ENCODE measurements around the gene BFSP1. TPM values are rescaled to one million over a fixed set of nuclear protein-coding genes. Genes with fewer than 3 reads are reported as not detected.

Gene BFSP1
- total RNA-seq, 2 donors from 2014 or later: 9.4 to 12.0 TPM

DNA sequence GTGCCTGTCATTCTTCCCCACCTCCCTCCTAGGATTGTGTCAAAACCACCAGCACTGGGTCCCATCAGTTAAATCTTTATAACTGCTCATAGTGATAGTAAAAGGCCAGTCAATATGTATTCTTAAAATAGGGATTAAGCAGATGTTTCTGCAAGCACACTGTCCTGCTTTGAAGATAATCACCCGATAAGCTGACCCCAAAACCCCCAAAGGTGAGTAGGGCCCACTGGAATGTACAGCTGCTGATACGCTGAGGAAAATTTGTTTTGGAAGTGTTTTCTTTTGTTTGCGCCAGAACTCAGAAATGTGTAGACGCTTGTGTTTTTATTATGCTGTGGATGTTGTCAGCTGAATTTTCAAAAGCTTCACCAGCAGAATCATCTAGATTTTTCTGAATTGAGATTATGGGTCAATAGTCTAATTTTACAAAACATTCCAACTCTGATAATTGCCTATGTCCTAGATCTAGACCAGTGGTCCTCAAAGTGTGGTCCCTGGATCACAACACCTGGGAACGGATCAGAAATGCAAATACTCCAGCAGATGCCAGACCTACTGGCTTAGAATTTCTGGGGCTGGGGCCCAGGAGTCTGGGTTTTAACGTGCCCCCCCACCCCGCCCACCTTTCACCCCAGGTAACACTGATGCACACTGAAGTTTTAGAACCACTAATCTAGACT is 11.4 kb downstream of the BFSP1 start:
- WGBS, 2 experiments (ENCODE audit: insufficient coverage in 1 of 2, insufficient read length in 1 of 2): 90 to 94% methylated on average over 2 to 7 of the region's 7 CpGs
- H3K9me3 ChIP-seq (ENCODE audit: control insufficient read depth, low read length): no peaks in the 10 kb centered on the region
- H3K36me3 ChIP-seq (ENCODE audit: control insufficient read depth, insufficient read depth, low read length): no peaks in the 10 kb centered on the region
- H3K9ac ChIP-seq (ENCODE audit: extremely low read depth, low read length, poor library complexity, severe bottlenecking): no peak overlapping the region
- peaks cover 5% of the 10 kb centered on the region for H3K36me3 Mint-ChIP-seq (ENCODE audit: low read depth)
- TF ChIP-seq, protein P1, sequence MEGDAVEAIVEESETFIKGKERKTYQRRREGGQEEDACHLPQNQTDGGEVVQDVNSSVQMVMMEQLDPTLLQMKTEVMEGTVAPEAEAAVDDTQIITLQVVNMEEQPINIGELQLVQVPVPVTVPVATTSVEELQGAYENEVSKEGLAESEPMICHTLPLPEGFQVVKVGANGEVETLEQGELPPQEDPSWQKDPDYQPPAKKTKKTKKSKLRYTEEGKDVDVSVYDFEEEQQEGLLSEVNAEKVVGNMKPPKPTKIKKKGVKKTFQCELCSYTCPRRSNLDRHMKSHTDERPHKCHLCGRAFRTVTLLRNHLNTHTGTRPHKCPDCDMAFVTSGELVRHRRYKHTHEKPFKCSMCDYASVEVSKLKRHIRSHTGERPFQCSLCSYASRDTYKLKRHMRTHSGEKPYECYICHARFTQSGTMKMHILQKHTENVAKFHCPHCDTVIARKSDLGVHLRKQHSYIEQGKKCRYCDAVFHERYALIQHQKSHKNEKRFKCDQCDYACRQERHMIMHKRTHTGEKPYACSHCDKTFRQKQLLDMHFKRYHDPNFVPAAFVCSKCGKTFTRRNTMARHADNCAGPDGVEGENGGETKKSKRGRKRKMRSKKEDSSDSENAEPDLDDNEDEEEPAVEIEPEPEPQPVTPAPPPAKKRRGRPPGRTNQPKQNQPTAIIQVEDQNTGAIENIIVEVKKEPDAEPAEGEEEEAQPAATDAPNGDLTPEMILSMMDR (conservative IDR thresholded peaks at IDR 0.05): no peak
- no peak overlapping the region for H3K27ac ChIP-seq (ENCODE audit: low read depth, low read length)
- no peaks in the 10 kb centered on the region for H3K27me3 Mint-ChIP-seq (ENCODE audit: insufficient read depth)
- H3K4me3 Mint-ChIP-seq: no peak overlapping the region
- peaks cover 3% of the 10 kb centered on the region for H3K4me1 Mint-ChIP-seq
- H3K27me3 ChIP-seq (ENCODE audit: control insufficient read depth, insufficient read depth, low read length, poor library complexity, severe bottlenecking): no peaks in the 10 kb centered on the region
- DNase-seq: no peak
- no peak overlapping the region for H3K27ac Mint-ChIP-seq
- no peak overlapping the region for H3K4me3 ChIP-seq (ENCODE audit: low read length)
- H3K9me3 Mint-ChIP-seq: no peaks in the 10 kb centered on the region
- H3K4me1 ChIP-seq (ENCODE audit: control insufficient read depth, insufficient read depth, low read length): no peaks in the 10 kb centered on the region

GRCh38 chr20:17518339-17519052 is 12.7 kb downstream of the BFSP1 start:
- TF ChIP-seq, protein P1 (conservative IDR thresholded peaks at IDR 0.05): no peak

DNA sequence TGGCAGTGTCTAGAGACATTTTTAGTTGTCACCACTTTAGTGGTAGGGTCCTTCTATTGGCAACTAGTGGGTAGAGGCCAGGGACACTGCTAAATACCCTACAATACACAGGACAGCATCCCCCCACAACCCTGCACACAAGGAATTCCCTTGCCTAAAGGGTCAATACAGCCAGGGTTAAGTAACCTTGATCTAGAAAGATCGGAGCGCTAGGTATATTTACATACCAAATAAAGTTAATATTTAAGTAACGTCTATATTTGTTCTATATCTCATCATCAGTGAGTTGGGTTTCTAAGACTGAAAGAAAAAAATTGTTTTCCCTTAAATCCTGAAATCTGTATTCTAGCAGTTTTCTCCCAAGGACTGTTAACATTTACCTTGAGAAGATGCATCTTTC is 16.1 kb downstream of the BFSP1 start:
- Mint-ChIP-seq H3K36me3 (ENCODE audit: low read depth) (peaks cover 8% of the 10 kb centered on the region), H3K4me3 (no peak overlapping the region), H3K27ac (no peak overlapping the region), H3K9me3 (no peaks in the 10 kb centered on the region), H3K4me1 (no peaks in the 10 kb centered on the region), H3K27me3 (ENCODE audit: insufficient read depth) (no peaks in the 10 kb centered on the region)
- Histone ChIP-seq H3K9ac (ENCODE audit: extremely low read depth, low read length, poor library complexity, severe bottlenecking) (no peak overlapping the region), H3K36me3 (ENCODE audit: control insufficient read depth, insufficient read depth, low read length) (no peaks in the 10 kb centered on the region), H3K27me3 (ENCODE audit: control insufficient read depth, insufficient read depth, low read length, poor library complexity, severe bottlenecking) (no peaks in the 10 kb centered on the region), H3K4me3 (ENCODE audit: low read length) (no peak overlapping the region), H3K9me3 (ENCODE audit: control insufficient read depth, low read length) (no peaks in the 10 kb centered on the region), H3K27ac (ENCODE audit: low read depth, low read length) (no peak overlapping the region), H3K4me1 (ENCODE audit: control insufficient read depth, insufficient read depth, low read length) (no peaks in the 10 kb centered on the region)
- TF ChIP-seq, protein P1 (conservative IDR thresholded peaks at IDR 0.05): no peak
- 100% methylated on average over 2 of the region's 3 CpGs; no CpG with 5 or more reads in 1 of the 2 experiments for WGBS, 2 experiments (ENCODE audit: insufficient coverage in 1 of 2, insufficient read length in 1 of 2)
- no peak for DNase-seq

More at GRCh38 chr20:17518339-17519052, 12.7 kb downstream of the BFSP1 start:
- H3K9ac ChIP-seq (ENCODE audit: extremely low read depth, low read length, poor library complexity, severe bottlenecking): no peak overlapping the region
- H3K4me3 ChIP-seq (ENCODE audit: low read length): no peak overlapping the region
- no peaks in the 10 kb centered on the region for H3K27me3 ChIP-seq (ENCODE audit: control insufficient read depth, insufficient read depth, low read length, poor library complexity, severe bottlenecking)
- Mint-ChIP-seq H3K36me3 (ENCODE audit: low read depth) (peaks cover 5% of the 10 kb centered on the region), H3K9me3 (no peaks in the 10 kb centered on the region), H3K27ac (no peak overlapping the region), H3K27me3 (ENCODE audit: insufficient read depth) (no peaks in the 10 kb centered on the region), H3K4me1 (peaks cover 3% of the 10 kb centered on the region), H3K4me3 (no peak overlapping the region)
- no peaks in the 10 kb centered on the region for H3K4me1 ChIP-seq (ENCODE audit: control insufficient read depth, insufficient read depth, low read length)
- no peaks in the 10 kb centered on the region for H3K36me3 ChIP-seq (ENCODE audit: control insufficient read depth, insufficient read depth, low read length)
- WGBS, 2 experiments (ENCODE audit: insufficient coverage in 1 of 2, insufficient read length in 1 of 2): 86 to 96% methylated on average over 13 to 14 of the region's 14 CpGs
- H3K27ac ChIP-seq (ENCODE audit: low read depth, low read length): no peak overlapping the region
- DNase-seq: peak; percentile 77
- no peaks in the 10 kb centered on the region for H3K9me3 ChIP-seq (ENCODE audit: control insufficient read depth, low read length)

All from endodermal cell (in vitro differentiated cells).